Activated T-helper 1 cell treated with anti-CD3 and anti-CD28 coated beads, Interleukin-2, amount 50 U/mL, for 16 hours (primary cell): ENCODE measurements around the gene ZNF417.
"Not testable (repeated sequence)": the region's sequence is repeated elsewhere in the genome, so short reads cannot be mapped to it uniquely, and the experiment has no call there.

ENCODE experiments used
- DNase-seq, 2 donors: peaks; one replicate each; pipeline ENCODE4 v3.0.0-alpha.2; 2020; ENCODE audit warnings: low read depth in 1 of 2, low spot score in 1 of 2

ZNF417 gene

DNA sequence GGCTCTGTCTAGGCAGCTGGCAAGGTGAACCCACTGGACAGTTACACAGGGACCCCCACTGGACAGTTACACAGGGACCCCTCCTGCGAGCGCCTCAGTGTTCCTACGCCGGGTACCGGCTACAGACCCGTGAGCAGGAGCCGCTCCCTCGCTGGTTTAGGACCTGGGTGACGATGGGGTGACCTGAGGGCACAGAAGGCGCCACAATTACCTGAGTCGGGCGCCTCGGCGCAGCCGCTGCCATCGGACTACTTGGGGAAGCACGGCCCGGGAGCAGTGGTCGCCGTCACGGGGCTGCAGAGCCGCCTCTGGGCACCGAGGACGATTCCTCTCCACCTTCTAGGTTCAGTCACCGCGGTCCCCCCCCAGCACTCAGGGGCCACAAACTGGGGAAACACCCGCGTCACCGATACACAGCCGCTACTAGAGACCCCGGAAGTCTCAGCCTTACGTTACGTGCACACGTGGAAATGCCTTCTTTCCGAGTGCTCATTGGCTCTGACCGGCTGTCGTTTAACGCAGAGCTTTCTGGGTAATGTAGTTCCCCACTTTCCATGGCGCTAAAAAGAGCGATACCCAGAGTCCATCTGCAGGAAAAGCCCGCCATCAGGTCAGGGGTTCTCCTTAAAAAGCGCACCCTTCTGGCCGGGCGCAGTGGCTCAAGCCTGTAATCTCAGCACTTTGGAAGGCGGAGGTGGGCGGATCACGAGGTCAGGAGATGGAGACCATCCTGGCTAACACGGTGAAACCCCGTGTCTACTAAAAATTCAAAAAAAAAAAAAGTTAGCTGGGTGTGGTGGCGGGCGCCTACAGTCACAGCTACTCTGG is at the start of gene ZNF417:
Gene ZNF417 (minus strand): TSS at position 425 of the 828 bp plus-strand sequence. CDS start 181 bp downstream, at position 244.
- peak; percentile 59 to 78 for DNase-seq

DNA sequence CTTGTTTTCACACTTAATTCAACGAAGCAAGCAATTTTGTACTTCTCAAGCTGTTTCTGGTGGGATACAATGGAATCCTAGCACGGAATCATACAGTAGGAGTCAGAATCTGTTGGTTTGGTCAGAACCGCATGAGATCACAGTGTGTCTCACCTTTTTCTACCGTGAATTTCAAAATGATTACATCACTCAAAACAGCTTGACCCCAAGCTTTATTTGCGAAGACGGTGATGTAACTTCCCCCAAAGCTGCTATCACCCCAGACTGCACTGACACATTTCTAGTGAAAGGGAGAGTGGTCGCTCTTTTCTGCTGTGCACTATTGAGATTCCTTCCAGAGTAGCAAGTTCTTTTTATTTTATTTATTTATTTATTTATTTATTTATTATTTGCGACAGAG is 48.4 kb upstream of the ZNF417 start:
- no peak for DNase-seq

DNA sequence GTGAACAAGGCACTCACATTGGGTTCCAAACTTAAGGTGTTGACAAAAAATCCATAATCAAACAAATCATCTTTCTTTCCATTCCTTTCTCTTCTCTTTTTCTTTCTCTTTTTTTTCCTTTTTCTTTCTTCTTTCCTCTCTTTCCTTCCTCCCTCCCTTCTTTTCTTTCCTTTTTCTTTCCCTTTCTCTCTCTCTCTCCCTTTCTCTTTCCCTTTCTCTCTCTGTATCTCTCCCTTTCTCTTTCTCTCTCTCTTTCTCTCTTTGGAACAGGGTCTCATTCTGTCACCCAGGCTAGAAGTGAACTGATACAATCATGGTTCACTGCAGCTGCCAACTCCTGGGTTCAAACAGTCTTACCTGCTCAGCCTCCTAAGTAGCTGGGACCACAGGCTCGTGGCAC is 45.4 kb upstream of the ZNF417 start:
- no peak for DNase-seq

DNA sequence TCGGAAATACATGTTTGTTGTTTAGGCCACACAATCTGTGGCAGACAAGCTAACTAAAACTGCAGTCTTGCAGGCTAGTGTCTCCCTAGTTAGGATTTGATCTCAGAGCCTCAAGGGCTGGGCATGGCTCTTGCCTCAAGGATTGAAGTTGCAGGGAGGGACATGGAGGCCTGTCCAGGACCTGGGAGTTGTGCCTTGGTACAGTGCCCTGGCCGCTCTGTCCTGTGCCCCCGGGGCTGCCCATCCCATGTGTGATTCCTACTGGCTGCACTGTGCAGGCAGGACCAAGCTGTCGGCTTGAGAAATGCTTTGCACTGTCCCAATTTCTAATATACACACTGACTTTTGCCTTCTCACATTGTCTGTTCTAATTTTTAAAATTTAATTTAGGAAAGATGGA is 38.6 kb upstream of the ZNF417 start:
- DNase-seq: no peak

DNA sequence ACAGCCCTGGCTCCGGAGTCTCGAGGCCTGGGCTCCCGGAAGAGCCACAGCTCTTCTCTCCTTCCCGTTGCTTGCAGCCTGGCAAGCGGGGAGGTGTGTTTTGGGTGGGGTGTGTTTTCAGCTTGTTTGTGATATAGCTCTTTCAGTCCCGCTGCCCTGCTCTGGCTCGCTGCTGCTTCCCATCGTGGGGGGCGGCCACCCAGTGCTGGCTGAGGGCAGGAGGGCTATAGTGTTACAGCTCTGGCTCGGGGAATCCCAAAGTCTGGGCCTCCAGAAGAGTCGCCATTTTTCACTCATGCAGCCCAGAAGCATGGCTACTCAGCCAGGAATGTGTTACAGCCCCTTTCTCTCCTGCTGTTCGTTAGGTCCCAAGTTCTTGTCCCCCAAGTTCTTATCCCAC is 33.3 kb upstream of the ZNF417 start:
- DNase-seq: no peak

DNA sequence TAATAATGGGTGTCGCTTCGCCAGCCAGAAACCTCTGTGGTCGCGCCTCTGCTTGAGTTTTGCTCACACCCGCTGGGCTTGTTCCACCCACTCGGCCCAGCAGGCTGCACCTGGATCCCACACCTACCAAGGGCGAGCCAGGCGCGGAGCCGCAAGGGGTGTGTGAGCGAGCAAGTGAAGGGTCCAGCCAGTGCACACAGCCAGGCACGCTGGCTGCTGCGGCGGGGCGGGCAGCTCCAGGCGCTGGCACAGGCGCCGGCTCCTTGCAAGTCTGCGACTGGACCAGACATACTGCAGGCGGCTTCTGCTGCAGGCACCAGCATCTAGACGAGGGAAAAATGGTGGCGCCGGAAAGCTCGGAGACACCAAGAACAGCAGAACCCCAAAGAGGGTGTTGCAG is 32.9 kb upstream of the ZNF417 start:
- DNase-seq: no peak

DNA sequence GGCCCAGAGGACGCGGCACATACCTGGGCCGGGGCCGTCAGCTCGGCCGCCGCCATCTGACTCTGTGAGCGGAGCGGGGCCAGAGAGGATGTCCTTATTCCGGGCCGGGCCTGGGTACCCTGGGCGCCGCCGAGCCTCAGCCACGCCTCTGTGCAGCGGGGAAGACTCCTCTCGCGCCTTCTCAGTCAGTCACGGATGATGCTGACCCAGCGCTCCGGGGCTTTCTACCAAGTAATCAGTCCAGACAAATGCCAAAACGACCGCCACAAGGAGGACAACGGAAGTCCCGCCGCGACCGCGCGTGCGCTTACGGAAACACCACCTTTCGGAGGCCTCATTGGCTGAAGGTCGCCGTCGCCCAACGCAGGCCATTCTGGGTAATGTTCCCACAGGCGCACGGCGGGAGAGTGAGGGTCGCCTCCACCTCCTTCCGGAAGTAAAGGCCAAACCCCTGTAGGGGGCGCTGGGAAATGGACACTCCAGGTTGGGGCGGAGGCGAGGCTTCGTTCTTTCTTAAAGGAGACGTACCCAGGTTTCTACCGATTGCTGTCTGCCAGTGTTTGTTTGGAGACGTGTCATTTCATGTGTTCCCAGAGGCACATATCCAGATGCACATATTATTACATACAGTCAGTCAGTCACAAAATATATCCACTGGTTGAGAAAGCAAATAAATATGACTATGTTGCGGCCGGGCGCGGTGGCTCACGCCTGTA is 31.2 kb upstream of the ZNF417 start, which contains the start of gene ZNF256:
Gene ZNF256 (minus strand): TSS at position 288 of the 716 bp plus-strand sequence. CDS start 232 bp downstream, at position 56.
- DNase-seq: peak; percentile 77 to 80

DNA sequence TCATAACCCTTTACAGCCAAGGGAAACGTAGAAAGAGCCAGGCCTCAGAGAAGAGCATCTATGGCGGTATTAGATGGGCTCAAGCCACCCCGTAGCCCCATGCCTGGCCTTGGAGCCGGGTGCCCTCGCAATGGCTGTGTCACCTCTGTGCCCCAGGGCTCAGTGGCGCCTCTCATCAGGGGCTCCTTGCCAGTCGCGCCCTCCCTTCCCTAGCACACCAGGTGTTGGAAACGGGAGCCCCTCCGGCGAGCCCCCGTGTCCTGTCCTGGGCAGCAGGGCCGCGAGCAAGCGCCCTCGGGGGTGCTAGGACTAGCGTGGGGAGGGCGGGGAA is 30.7 kb upstream of the ZNF417 start:
- no peak for DNase-seq

DNA sequence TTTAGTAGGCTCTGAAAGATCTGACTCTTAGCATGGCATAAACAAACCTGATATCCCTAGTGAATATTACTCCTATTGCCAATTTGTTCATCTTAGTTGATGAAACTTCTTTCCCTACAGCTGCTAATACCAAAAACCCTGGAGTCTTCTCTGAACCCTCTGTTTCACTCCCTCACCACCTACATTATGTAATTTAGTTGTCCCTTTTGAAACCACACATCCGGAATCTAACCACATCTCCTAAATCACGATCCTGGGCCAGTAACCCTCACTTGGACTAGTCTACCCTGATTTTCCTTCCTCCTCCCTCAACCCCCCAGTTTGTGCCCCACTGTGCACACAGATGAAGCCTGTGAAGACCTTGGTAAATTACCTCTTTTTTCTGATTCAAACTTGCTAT is 29.9 kb upstream of the ZNF417 start:
- DNase-seq: no peak

DNA sequence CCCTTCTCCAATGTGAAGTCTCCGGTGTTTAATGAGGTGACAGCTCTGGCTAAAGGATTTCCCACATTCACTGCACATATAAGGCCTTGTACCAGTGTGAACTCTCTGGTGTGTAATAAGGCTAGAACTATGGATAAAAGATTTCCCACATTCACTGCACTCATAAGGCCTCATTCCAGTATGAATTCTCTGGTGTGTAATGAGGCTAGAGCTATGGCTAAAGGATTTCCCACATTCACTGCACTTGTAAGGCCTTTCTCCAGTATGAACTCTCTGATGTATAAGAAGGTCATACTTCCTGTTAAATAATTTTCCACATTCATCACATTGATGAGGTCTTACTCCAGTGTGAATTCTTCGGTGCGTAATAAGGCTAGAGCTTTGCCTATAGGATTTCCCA is 25.2 kb upstream of the ZNF417 start:
- DNase-seq: no peak

DNA sequence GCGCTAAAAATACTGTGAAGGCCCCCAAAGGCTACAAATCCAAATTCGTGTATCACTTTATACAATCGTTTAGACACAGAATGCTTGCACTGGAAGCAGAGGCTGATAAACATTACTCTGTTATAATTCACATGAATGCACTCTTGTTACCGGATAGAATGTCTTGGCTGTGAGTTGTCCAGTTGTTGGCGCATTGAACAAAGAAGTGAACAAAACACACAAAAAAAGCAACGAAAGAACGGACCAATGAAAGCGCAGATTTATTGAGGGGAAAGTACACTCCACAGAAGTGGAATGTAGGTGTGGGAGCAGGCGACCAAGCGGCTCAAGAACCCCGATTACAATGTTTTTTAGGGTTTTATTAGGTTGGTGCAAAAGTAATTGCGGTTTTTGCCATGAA is 19.3 kb upstream of the ZNF417 start:
- DNase-seq: no peak

DNA sequence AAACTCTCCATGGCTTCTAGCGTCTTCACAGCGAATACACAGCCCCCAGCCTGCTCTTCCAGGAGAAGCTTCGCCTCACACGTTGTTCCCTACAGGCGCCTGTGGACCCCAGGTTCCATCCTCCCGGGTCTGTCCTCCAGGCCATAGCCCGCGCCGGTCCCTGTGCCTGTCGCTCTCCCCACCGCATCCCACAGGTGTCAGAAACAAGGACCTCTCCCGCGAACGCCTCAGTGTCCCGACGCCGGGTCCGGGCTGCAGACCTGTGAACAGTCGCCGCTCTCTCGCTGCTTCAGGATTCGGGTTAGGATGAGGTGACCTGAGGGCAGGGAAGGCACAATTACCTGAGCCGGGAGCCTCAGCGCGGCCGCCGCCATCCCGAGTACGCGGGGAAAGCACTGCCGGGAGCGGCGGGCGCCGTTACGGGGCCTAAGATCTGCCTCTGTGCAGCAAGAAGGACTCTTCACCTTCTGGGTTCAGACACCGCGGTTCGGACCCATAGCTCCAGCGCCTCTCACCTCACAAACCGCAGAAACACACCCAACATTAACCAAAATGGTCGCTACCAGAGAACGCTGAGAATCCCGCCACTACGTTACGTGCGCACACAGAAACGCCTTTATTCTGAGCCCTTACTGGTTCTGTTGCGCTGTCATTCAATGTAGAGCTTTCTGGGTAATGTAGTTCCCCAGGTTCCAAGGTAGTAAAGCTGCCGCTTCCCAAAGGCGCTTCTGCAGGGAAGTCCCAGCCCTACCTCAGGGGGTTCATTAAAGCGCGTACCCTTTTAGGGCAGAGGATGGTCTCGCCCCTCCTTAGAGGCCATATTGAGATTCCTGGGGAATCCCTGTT is 18.7 kb upstream of the ZNF417 start, which contains the start of gene ZNF418:
Gene ZNF418 (minus strand): TSS at position 583 of the 846 bp plus-strand sequence. CDS start 1,580 bp downstream, outside the sequence.
- peak in 1 of 2 donors; percentile 17 for DNase-seq

DNA sequence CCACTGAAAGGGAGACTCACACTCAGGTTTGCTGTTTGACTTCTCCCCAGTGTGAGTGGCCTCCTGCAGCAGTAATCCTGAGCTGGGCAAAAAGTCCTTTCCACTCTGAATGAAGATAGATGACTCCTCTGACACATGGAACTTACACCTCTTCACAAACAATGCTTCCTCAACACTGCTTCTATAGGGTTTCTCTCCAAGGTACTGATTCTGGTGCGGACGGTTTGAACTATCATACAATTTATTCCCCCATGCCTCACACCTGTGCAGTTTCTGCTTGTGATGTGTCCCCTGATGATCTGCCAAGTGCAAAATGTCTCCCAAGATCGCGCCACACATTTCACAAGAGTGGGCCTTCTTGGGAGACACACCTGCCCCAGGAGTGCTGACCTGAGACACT is 11.2 kb upstream of the ZNF417 start:
- no peak for DNase-seq

DNA sequence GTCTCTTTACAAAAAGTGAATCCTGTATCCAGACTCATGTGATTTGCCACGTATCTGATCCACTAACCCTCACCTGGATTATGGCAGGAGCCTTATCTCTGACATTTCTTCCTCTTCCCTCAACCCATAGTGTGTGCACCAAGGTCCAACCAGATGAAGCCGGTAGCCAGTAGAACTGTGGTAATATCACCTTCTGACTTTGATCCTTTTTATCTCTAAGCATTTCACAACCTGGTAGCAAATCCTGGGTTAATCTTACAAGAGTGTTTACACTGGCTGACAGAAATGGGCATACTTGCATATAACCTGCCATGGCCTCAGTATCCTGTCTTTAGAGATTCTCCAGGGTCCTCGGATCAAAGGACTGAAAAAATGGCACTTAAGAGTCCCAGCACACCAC is 1.9 kb downstream of the ZNF417 start:
- no peak for DNase-seq

DNA sequence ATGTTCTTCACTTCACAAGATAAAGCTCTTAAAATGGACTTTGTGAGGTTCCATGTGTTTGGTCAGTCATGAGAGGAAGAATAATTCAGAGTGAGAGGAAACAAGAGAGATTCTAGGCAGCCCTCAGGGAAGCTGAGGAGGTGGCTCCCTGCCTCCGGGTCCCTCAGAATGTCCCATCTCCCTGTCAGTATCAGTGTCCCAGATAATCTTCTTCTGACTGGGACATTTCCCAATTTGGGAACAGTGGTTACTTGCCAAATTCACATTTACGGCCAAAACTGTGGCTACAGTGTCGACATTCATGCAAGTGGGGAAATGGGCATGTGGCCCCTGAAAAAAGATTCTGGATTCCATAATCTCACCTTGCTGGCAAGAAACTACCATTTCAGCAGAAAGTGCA is 9.0 kb downstream of the ZNF417 start:
- no peak for DNase-seq

DNA sequence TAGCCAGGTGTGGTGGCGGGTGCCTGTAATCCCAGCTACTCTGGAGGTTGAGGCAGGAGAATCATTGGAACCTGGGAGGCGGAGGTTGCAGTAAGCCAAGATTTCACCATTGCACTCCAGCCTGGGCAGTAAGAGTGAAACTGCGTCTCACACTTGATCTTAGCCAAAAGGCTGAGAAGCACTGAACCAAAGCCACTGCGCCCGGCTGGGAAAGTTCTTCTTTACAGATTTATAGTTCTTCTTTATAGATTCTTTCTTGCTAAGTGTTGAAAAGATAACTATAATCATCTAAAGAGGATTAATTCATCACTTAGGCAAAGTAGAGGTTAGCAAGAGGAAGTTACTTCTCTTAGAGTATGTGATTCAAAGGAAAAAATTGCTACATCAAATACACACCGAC is 11.1 kb downstream of the ZNF417 start:
- no peak for DNase-seq

DNA sequence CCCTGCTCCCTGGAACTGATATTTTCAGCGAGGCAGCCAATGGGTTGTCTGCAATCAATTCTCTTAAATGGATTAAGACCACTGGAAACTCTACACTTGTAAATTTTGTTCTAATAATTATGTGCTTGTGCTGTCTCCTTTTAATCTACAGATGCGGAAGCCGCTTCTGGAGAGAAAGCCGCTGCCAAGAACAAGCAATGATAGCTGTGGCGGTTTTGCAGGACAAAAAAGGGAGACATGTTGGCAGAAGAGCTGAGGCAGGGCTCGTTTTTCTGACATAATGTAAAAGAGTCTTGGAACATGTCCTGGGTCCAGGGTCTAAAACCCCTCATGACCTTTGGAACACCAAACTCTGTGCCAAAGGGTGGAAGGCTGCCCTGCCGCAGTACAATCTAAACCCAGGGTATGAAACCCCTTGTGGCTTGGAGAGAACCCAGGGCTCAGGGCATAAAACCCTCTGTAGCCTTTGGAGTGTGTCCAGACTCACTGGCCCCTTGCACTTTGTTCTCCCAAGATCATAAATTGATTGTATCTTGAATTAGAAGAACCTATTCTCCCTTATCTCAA is 12.7 kb downstream of the ZNF417 start:
- DNase-seq: no peak

DNA sequence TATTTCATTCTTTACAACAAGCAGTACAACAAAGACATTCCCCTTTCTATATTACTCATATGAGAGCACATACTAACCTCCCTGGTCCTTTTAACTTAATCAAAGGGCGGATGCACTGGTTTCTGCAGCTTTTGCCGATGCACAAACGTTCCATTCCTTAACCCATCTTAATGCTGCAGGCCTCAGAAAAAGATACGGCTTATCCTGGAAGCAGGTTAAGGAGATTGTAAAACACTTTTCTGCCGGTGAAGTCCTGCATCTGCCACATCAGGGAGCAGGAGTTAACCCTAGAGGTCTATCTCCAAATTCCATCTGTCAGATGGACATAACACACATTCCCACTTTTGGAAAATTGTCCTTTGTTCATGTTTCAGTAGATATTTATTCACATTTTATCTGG is 16.1 kb downstream of the ZNF417 start:
- no peak for DNase-seq

DNA sequence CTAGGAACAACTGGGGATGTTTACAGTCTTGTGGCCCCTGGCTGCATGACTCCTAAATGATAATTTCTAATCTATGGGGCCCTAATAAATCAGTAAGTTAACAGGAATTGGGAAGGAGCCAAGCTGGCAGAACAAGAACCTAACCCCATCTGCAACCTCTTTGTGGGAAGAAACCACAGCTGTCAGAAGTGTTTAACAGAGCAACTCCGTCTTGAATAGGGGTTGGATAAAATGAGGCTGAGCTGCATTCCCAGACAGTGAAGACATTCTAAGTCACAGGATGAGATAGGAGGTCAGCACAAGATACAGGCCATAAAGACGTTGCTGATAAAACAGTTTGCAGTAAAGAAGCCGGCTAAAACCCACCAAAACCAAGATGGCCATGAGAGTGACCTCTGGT is 25.7 kb downstream of the ZNF417 start:
- DNase-seq: not testable (repeated sequence)

DNA sequence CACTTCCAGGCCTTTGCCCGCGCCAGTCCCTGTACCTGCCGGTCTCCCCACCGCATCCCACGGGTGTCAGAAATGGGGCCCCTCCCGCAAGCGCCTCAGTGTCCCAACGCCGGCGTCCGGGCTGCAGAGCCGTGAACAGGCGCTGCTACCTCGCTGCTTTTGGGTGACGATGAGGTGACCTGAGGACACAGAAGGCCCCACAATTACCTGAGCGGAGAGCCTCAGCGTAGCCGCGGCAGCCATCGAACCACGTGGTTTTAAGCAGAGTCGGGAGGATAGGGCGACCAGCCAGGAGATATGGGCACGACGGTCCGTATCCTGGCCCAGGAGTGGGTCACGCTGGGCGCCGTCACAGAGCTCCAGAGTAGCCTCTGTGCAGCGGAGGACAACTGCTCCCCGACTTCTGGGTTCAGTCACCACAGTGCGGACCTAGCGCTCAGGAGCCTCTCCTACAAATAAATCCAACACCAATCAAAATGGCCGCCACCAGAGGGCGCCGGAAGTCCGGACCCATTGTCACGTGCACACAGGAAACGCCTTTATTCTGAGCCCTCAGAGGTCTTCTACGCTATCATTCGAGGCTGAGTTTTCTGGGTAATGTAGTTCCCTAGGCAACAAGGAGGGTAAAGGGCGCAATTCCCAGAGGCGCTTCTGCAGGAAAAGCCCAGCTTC is 27.7 kb downstream of the ZNF417 start, which contains the start of gene ZNF814:
Gene ZNF814 (minus strand): TSS at position 478 of the 672 bp plus-strand sequence. CDS start 235 bp downstream, at position 243.
- peak; percentile 64 to 69 for DNase-seq
